Hepatocyte (in vitro differentiated cells): ENCODE results near the gene RAB42.

Experiments
- EZH2 ChIP-seq: fragments of 200-600 bp; sonication (generic); IDR thresholded peaks from 2 replicates; pipeline ENCODE4 v1.6.1; 2016; ENCODE audit warnings: antibody characterized with exemption, mild to moderate bottlenecking, borderline replicate concordance
- EZH2phosphoT487 ChIP-seq: fragments of 200-600 bp; sonication (generic); IDR thresholded peaks from one replicate; pipeline ENCODE4 v1.6.1; 2018; ENCODE audit warnings: antibody characterized with exemption, mild to moderate bottlenecking, low read depth, moderate library complexity; ENCODE audit not compliant: unreplicated experiment, severe bottlenecking
- TF ChIP-seq, protein P1 (sequence below): fragments of 200-600 bp; sonication (generic); IDR thresholded peaks from 2 replicates; pipeline ENCODE4 v1.5.1; 2016; ENCODE audit warnings: antibody characterized with exemption, mild to moderate bottlenecking; ENCODE audit not compliant: poor library complexity

GRCh38 chr1:28606771-28607170 lies 14.7 kb downstream of the RAB42 start:
- TF ChIP-seq, protein P1, sequence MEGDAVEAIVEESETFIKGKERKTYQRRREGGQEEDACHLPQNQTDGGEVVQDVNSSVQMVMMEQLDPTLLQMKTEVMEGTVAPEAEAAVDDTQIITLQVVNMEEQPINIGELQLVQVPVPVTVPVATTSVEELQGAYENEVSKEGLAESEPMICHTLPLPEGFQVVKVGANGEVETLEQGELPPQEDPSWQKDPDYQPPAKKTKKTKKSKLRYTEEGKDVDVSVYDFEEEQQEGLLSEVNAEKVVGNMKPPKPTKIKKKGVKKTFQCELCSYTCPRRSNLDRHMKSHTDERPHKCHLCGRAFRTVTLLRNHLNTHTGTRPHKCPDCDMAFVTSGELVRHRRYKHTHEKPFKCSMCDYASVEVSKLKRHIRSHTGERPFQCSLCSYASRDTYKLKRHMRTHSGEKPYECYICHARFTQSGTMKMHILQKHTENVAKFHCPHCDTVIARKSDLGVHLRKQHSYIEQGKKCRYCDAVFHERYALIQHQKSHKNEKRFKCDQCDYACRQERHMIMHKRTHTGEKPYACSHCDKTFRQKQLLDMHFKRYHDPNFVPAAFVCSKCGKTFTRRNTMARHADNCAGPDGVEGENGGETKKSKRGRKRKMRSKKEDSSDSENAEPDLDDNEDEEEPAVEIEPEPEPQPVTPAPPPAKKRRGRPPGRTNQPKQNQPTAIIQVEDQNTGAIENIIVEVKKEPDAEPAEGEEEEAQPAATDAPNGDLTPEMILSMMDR: no peak
- TF ChIP-seq EZH2phosphoT487 (no peak), EZH2 (no peak)
